ENCODE data around the gene FICD.
A peak's percentile ranks its signal among the peaks of the same experiment; 100 is the strongest.

The FICD gene

DNA sequence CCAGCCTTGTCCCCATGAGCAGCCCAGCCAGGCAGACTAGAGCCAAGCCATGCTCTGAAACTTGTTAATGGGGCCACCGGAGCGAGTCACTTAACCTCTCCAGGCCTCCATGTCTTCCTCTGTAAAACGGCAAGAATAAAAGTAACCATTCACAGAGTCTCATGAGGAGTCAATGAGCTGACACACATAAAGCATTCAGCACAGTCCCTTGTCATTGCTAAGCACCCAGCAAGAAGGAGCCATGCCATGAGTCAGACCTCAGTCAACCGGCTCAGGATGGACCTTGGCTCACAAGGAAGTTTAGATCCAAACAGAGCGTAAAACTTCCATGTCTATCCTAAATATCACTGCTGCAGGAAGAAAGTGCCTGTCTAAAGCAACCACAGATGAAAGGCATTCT lies 10.6 kb downstream of the FICD start:
- no peak for TF ChIP-seq ZBTB7A (IDR thresholded peaks at IDR 0.05; ENCODE audit: low read depth)

DNA sequence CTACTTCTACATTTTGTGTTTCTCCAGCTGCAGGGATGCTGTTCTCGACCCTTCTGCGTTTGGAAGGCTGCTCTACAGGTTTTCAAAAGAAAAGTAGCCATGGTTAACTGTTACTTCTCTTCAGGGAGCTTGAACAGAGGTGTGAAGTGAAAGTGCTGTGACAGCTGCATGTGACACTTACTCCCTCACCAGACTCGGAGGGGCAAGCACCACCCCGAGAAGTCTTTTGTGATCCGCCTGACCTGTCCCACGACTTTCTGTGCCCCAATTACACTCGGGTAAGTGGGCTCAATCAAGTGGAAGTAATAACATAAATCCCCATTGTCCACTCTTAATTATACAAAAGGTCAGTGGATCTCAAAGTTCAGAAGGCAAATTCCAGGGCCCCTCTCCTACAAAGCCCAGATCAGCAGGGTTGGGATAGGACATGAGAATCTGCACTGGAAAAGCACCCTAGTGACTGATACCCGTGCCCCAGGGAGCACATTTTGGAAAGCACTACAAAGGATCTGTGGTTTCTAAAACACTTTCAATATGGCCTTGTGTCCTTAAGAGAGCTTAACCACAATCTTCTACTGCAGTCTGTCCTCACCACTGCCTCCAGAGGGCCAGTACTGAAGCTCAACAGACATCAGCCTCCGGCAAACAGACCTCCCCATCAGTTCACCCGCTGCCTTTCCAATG lies 11.5 kb downstream of the FICD start:
- TF ChIP-seq, protein P1, sequence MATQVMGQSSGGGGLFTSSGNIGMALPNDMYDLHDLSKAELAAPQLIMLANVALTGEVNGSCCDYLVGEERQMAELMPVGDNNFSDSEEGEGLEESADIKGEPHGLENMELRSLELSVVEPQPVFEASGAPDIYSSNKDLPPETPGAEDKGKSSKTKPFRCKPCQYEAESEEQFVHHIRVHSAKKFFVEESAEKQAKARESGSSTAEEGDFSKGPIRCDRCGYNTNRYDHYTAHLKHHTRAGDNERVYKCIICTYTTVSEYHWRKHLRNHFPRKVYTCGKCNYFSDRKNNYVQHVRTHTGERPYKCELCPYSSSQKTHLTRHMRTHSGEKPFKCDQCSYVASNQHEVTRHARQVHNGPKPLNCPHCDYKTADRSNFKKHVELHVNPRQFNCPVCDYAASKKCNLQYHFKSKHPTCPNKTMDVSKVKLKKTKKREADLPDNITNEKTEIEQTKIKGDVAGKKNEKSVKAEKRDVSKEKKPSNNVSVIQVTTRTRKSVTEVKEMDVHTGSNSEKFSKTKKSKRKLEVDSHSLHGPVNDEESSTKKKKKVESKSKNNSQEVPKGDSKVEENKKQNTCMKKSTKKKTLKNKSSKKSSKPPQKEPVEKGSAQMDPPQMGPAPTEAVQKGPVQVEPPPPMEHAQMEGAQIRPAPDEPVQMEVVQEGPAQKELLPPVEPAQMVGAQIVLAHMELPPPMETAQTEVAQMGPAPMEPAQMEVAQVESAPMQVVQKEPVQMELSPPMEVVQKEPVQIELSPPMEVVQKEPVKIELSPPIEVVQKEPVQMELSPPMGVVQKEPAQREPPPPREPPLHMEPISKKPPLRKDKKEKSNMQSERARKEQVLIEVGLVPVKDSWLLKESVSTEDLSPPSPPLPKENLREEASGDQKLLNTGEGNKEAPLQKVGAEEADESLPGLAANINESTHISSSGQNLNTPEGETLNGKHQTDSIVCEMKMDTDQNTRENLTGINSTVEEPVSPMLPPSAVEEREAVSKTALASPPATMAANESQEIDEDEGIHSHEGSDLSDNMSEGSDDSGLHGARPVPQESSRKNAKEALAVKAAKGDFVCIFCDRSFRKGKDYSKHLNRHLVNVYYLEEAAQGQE (IDR thresholded peaks at IDR 0.05; ENCODE audit: low read depth) = no peak
- TF ChIP-seq NFIC (IDR thresholded peaks at IDR 0.05) (no peak), RAD21 (IDR thresholded peaks at IDR 0.05; ENCODE audit: low read depth) (no peak), CEBPB (IDR thresholded peaks at IDR 0.05) (no peak), TAF1 (IDR thresholded peaks at IDR 0.05; ENCODE audit: low read depth) (no peak), TEAD4 (IDR thresholded peaks at IDR 0.05) (no peak), ZBTB7A (IDR thresholded peaks at IDR 0.05; ENCODE audit: low read depth) (no peak), FOXM1 (IDR thresholded peaks at IDR 0.05; ENCODE audit: borderline replicate concordance, low read depth) (no peak)
- TF ChIP-seq, protein P2, sequence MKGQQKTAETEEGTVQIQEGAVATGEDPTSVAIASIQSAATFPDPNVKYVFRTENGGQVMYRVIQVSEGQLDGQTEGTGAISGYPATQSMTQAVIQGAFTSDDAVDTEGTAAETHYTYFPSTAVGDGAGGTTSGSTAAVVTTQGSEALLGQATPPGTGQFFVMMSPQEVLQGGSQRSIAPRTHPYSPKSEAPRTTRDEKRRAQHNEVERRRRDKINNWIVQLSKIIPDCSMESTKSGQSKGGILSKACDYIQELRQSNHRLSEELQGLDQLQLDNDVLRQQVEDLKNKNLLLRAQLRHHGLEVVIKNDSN (IDR thresholded peaks at IDR 0.05) = no peak

DNA sequence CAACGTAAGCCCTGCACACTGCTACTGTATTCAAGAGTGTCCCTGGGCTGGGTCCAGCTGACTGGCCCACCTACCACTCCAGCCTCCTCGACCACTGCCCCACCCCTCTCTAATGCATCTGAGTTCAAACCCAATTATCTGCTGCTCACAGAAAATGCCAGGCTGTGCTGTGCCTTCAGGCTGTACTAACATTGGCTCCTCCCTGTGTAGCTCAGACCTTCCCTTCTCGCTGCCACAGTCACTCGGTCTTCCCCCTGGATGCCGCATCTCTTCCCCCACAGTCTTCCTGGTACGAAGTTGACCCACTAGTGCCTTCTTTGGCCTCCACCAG lies 12.1 kb downstream of the FICD start:
- TF ChIP-seq FOXM1 (IDR thresholded peaks at IDR 0.05; ENCODE audit: borderline replicate concordance, low read depth) (no peak), ZBTB7A (IDR thresholded peaks at IDR 0.05; ENCODE audit: low read depth) (no peak), NFIC (IDR thresholded peaks at IDR 0.05) (no peak), TAF1 (IDR thresholded peaks at IDR 0.05; ENCODE audit: low read depth) (no peak), EP300 (IDR thresholded peaks at IDR 0.05; ENCODE audit: borderline replicate concordance) (no peak), TEAD4 (IDR thresholded peaks at IDR 0.05) (no peak)
- TF ChIP-seq, protein P3, sequence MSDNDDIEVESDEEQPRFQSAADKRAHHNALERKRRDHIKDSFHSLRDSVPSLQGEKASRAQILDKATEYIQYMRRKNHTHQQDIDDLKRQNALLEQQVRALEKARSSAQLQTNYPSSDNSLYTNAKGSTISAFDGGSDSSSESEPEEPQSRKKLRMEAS (IDR thresholded peaks at IDR 0.05) = no peak
- TF ChIP-seq, protein P1 (IDR thresholded peaks at IDR 0.05; ENCODE audit: low read depth) = no peak

DNA sequence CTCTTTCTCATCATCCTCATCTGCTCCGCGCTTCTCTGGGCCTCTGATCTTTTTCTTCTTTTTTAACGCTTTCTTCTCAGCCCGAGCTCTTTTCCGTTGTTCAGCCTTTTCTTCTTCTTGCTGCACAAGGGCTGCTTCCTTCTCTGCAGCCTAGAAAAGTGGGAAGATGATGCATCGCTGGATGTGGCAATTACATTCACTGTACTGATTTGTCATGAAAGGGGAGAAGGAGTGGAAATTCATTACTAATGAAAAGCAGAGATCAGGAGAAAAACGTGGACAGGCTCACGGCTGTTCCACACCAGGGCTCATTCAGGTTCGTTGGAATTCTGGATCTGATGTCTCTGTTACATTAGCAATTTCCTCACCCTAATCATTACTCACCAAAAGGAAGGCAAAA lies 15.1 kb downstream of the FICD start:
- TF ChIP-seq CEBPB (IDR thresholded peaks at IDR 0.05) (no peak), FOXM1 (IDR thresholded peaks at IDR 0.05; ENCODE audit: borderline replicate concordance, low read depth) (no peak), EGR1 (IDR thresholded peaks at IDR 0.05) (no peak), ZBTB7A (IDR thresholded peaks at IDR 0.05; ENCODE audit: low read depth) (no peak)
- TF ChIP-seq, protein P3 (IDR thresholded peaks at IDR 0.05) = no peak
- TF ChIP-seq, protein P2 (IDR thresholded peaks at IDR 0.05) = no peak

DNA sequence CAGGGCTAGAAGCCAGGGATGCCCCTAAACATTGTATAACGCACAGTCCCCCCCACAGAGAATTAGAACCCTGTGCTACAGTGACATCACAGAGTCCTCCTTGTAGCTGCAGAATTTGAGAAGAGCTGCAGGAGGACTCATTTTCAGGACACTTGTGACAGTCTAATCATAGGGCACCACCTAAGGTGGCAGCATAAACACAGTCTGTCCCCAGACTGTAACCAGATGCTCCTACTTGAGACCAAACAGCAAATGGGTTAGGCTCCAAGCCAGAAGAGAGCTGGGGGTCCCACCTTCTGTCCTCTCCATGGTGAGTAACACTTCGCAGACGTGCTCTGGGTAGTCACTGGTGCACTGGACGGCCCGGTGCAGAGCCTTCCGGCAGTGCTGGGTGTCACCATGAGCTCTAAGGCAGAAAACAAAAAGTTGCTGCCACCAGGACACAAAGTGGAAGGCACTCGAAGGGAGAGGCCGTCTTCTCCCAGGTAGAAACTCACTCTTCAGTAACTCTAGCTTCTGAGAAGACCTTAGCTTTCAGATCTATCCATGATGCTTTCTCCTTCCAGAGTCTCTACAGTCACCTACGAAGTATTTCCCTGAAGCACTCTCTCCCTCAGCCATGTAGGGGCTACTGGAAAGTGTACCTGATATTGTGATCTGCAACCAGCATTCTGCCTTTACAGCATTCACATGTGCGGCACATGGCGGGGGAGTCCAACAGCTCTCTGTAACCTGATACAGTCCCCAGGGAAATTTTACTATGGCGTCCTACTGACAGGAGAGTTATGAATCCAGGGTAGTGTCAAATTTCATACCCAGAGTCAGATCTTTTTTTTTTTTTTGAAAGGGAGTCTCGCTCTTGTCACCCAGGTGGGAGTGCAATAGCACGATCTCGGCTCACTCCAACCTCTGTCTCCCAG lies 17.1 kb downstream of the FICD start:
- TF ChIP-seq CREB1 (IDR thresholded peaks at IDR 0.05; ENCODE audit: low read depth) (no peak), TEAD4 (IDR thresholded peaks at IDR 0.05) (no peak), TCF12 (IDR thresholded peaks at IDR 0.05; ENCODE audit: low read depth) (no peak), FOXM1 (IDR thresholded peaks at IDR 0.05; ENCODE audit: borderline replicate concordance, low read depth) (no peak)
- TF ChIP-seq, protein P2 (IDR thresholded peaks at IDR 0.05) = no peak
- TF ChIP-seq, protein P3 (IDR thresholded peaks at IDR 0.05) = peak; percentile 77

DNA sequence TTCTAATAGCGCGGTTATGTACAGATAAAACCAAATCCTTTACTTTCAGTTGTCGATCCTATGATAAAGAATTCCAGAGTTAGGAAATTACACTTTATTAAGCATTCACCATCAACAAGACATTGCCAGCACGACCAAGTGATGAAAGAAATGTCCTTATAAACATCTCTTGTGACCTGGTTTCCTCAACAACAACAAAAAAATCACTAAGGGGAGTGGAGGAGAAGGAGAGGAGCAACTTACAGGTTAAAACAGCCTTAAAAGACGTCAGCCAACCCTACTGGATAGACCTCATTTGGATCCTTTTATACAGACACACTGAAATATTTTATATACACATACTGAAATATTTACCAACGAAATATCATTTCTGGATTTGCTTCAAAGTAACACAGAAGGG lies 23.1 kb downstream of the FICD start:
- no peak for TF ChIP-seq NFIC (IDR thresholded peaks at IDR 0.05)
- no peak for TF ChIP-seq TEAD4 (IDR thresholded peaks at IDR 0.05)
- TF ChIP-seq, protein P3 (IDR thresholded peaks at IDR 0.05) = no peak
- TF ChIP-seq TCF12 (IDR thresholded peaks at IDR 0.05; ENCODE audit: low read depth) = no peak
- no peak for TF ChIP-seq YY1 (IDR thresholded peaks at IDR 0.05; ENCODE audit: low read depth)
- TF ChIP-seq, protein P1 (IDR thresholded peaks at IDR 0.05; ENCODE audit: low read depth) = no peak
- TF ChIP-seq TAF1 (IDR thresholded peaks at IDR 0.05; ENCODE audit: low read depth) = no peak
- no peak for TF ChIP-seq CREB1 (IDR thresholded peaks at IDR 0.05; ENCODE audit: low read depth)
- TF ChIP-seq ZBTB7A (IDR thresholded peaks at IDR 0.05; ENCODE audit: low read depth) = no peak
- no peak for TF ChIP-seq RAD21 (IDR thresholded peaks at IDR 0.05; ENCODE audit: low read depth)
- no peak for TF ChIP-seq EP300 (IDR thresholded peaks at IDR 0.05; ENCODE audit: borderline replicate concordance)
- no peak for TF ChIP-seq EGR1 (IDR thresholded peaks at IDR 0.05)
- TF ChIP-seq, protein P2 (IDR thresholded peaks at IDR 0.05) = no peak
- no peak for TF ChIP-seq CEBPB (IDR thresholded peaks at IDR 0.05)
- TF ChIP-seq FOXM1 (IDR thresholded peaks at IDR 0.05; ENCODE audit: borderline replicate concordance, low read depth) = no peak

All from Ishikawa (cell line).